IPS DF 19.7 (cell line): ENCODE results near the gene PCNX2.

Source experiments
- DNase-seq: peaks from one replicate; pipeline ENCODE4 v3.0.0-alpha.2; 2013; ENCODE audit warnings: low read depth, low spot score

The PCNX2 gene

DNA sequence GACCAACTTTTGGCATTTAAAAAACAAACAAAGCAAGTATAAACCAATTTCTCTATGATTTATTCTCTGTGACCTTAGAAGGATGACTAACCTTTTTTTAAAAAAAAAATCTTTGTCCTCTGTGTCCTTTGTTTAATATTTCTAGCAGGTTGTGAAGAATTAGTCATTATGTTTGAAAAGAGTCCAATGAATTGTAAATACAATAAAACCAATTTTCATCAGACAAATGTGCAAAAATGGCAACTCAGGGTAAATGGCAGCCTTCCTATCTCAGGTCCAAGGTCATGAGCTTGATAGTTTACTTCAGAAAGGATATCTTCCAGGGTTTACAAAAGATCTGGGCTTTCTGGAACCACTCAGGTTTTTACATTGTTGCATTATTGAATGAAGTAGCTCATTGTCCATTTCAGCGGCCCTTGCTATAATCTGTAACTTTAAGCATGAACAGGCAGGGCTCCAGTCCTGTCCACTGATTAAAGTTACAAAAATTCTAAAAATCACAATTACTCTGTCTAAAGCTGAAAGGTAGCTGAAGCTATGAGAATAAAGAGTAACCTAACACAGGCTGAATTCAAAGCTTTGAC lies 20.3 kb upstream of the PCNX2 start:
- DNase-seq, result no peak

DNA sequence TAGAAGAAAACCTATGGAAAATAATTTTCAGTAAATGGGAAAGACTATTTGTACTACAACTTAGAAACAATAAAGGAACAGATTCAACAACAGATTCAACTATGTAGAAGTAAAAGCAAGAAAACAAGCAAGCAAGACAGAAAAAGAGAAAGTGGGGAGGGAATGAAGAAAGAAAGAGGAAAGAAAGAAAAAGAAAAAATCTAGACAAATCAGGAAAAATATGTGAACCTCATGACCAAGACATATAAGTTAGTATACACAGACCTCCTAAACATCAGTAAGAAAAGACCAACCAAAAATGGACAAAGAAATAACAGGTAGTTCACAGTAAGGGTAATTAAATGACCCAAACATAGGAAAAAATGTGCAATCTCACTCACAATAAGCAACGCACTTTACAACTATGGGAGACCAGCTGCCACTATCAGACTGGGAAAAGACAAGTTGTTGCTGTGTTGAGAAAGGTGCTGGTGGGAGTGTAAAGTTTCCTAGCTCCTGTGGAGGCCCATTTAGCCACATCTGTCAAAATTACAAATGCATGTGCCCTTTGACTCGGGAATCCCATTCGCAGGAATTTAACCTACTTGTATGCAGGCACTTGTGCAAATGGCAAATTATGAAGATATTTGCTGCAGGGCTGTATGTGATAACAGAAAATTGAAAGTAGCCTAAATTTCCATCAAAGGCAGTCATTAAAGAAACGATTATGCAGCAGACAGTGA lies 18.1 kb upstream of the PCNX2 start:
- no peak for DNase-seq

DNA sequence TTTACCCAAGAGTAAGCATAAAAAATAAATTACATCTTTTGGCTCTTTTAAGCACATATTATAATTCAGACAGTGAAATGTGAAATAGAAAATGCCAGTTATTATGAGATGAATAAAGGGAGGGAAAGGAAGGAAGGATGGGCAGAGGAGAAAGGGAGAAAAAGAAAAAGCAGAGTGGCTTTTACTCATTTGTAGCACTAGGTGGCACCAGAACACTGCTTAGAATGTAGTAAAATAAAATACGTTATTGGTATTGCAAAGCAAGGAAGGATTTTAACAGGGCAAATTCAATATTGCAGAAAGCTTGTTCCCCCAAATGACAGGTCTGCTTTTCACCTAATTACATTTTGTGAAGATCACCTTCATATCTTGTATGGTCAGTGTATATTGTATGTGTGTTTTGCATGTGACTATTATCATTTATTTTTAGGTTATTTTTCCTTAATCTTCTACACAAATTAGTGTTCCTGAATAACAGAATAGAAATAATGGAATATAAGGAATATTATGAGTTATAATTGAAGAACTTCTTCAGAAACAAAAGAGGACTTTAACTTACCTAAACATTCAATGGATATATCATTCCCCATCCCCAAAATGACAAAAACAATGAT lies 9.1 kb upstream of the PCNX2 start:
- no peak for DNase-seq

DNA sequence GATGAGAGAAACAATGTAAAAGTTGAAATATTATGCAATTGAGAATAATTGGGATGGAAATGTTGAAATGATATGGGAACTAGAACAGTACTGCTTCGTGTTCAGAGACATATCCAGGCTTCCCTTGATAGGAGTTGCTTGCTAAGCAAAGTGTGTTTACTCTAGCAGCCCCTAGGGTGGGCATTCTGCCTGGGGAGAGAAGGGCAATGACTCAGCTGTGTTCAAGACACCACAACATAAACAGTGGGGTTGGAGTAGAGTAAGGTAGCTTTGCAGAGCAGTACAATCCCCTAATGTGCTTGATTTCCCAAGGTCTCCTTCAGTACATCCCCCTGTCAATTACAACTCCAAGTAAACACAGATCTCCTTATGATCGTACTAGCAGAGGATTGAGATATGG lies 4.8 kb upstream of the PCNX2 start:
- DNase-seq, result no peak

DNA sequence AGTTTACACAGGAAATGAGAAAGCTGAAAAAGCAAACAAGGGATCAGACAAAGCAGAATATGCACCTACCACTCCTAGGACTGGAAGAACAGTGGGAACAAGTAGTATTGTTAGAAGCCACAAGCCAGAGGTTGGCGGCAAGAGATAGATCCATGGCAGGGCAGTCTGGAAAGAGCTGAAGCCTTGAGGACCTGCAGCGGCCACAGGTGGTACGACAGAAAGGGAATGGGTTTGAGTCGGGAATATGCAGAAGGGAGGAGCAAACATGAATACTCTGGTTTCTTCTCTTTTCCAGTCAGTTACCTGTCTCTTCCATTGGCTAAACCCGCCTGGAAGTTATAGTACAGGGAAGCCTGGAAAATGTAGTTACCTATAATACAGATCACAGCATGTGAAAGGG lies 3.9 kb upstream of the PCNX2 start:
- DNase-seq, result no peak

DNA sequence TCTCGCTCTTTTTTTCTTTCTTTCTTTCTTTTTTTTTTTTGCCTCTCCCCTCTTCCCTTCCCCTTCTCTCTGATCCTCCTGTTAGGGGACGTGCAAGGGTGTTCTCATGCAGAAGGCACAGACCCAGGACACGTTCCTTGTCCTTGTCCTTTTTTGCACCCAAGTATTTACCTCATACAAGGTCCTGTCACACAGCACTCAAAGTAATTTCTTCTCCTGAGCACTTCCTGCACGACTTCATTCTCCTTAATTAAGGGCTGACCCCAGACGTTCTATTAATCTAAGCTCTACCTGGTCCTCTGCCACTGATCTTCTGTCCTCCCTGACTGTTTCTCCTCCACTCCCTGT lies 424 bp upstream of the PCNX2 start:
- no peak for DNase-seq

DNA sequence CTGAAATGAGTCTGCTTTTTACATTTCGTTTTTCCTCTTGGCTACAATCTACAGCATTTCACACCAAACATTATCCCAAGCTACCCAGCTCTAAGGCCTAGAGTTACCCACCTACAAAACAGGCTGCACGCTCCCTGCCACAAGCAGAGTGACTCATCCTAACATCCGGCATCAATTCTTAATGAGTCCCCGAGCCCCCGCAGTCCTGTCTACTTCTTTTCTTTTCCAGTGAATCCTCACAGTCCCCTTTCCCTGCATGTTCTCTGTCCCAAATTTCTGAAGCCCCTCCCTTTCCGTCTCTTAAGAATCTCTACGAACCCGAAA lies 650 bp downstream of the PCNX2 start:
- DNase-seq, result peak; percentile 70

DNA sequence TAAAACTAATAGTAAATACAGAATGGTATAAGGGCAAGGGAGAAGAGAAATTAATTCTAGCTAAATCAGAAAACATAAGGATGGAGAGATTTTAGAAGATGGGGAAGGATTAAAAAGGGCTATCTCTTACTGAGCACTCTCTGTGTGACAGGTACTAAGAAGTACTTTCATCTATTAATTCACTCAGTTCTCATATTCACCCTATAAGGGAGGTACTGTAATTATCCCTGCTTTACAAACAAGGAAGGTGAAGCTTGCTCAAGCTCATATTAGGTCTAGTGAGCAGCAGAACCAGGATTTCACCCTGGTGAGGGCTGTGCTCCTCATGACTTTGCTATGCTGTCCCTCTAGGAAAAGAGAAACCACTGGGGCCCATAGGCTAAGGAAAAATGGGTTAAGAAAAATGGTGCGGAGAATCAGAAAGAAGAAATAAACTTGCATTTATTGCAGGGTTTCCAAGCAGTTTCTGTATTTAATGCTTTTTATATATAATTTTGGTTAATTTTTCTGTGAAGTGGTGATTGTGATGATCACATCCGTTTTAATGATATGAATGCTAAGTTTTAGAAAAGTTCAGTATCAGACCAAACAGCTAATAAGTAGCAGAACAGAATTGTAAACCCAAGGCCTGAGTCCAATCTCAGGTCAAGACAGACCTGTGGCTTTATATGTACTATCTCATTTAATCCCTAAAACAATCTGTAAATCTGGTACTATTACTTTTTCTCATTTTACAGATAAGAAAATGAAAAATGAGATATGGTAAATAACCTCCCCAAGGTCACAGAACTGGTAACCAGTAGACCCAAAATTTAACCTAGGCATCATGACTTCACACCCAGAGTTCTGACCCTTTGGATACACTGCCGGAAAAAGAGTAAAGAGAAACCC lies 1.7 kb downstream of the PCNX2 start:
- no peak for DNase-seq

DNA sequence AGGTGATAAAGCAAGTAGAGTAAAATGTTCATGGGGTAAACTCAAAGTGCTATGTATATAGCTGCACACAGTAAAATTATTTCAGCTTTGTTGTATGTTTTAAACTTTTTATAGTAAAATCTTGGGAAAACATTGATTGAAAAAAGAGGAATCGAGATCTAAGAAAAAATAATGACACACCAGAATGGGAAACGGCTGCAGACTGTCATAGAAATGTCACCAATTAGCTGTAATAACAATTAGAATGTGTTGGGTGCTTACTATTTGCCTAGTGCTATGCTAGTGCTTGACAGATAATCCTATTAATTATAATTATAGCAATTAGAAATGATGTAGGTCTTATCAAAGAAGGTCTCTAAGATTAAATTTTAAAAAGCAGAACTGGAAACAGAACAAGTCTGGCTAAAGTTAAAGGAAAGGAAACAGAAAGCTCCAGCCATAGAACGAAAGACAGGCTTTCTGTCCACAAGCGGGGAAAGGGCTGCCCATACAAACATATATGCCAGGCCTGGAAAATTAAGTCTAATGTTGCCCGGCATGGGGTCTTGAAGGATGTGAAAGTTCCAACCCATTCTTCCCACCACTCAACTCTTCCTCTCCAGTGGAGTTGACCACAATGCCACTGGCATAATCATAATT lies 5.0 kb downstream of the PCNX2 start:
- DNase-seq, result no peak

DNA sequence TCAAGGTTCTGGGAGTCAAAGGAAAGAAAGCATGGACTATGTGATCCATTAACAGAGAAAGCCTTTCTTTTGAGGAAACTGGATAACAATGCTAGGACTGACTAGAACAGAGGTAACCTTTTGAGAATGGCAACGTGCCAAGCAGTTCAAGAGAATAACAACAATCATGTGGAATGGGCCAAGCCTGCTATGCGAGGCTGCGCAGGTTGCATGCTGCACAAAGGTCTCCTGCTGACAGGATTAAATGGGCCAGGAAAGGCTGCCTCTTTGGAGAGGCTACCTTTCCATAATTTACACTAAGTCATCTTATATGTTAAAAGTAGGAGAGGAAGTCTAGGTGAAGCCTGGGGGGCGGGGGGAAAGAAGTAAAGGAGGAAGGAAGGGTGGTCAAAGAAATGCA lies 5.8 kb downstream of the PCNX2 start:
- peak; percentile 95 for DNase-seq

DNA sequence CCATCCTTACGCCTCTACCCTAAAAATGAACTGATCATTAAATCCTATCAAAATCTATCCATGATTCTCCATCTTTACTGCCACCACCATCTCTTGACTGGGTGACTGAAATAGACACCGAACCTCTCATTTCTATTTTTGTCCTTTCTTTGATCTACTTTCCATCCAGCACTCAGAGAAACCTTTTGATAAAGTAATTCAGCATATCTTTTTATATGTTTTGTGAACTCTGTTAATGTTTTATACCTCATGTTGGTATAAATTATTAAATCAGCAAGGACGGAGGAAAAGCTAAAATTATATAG lies 13.0 kb downstream of the PCNX2 start:
- DNase-seq, result no peak

DNA sequence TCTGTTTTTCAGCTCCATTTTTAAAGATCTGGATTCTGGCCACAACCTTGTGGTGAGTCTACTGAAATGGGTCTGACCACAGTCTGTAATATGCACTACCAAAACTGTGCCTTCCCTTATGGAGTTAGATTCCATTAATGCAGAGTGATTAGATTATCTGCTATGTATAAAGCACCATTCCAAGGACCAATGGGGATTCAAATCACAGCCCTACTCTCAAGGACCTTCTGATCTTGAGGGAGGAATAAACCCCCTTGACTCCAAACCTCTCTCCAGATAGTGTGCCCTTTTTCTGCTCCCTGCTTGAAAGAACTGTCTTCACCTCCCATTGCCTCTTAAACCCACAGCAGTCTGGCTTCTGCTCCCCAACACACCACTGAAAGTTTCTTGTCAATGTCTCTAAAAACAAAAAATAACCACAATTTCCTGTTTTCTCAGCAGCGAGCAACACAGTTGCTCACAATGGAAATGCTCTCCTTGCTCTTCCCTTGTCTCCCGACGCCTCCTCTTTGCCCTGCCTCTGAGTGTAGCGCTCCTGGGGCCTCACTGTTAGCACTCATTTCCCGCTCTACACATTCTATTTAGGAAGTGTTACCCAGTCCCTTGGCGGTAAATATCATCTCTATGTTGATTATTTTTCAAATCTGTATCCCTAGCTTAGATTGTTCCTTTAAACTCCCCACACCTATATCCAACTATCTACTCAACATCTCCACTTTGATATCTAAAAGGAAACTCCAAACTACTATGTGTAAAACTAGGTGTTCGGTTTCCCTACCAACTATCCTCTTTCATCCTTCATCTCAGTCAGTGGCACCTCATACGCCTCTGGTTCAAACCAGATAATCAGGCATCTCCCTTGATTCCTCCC lies 13.6 kb downstream of the PCNX2 start:
- no peak for DNase-seq

DNA sequence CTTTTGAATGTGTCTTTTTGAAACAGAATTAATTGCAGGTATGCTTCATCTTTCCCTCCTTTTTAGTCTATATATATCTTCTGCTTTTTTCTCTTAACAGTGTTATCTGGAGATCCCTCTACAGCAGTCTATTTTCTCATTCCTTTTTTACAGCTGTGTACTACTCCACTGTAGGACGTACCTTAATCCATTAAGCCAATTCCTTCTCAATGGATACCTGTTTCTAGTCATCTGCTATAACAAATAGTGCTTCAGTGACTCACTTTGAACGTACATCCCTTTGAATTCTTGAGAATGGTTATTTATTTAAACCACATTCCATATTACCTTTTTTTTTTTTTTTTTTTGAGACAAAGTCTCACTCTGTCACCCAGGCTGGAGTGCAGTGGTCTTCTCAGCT lies 15.6 kb downstream of the PCNX2 start:
- DNase-seq, result no peak

DNA sequence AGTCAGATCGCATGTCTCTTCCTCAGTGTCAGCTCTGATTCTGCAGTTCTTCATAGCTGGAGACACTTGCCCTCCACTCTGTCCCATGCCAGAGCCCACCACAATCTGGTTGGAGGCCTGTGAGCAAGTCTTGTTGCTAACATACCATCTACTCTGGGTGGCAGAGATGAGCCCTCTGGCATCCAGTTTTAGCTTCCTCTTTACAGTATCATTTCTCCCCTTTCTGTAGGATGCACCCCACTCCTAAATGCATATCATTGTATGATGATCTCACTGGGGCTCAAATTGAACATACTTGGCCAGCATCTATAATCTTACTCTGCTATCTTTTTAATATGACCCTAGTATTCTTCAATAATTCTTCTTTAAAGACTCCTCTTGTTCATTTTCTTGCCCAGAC lies 16.9 kb downstream of the PCNX2 start:
- DNase-seq, result no peak

DNA sequence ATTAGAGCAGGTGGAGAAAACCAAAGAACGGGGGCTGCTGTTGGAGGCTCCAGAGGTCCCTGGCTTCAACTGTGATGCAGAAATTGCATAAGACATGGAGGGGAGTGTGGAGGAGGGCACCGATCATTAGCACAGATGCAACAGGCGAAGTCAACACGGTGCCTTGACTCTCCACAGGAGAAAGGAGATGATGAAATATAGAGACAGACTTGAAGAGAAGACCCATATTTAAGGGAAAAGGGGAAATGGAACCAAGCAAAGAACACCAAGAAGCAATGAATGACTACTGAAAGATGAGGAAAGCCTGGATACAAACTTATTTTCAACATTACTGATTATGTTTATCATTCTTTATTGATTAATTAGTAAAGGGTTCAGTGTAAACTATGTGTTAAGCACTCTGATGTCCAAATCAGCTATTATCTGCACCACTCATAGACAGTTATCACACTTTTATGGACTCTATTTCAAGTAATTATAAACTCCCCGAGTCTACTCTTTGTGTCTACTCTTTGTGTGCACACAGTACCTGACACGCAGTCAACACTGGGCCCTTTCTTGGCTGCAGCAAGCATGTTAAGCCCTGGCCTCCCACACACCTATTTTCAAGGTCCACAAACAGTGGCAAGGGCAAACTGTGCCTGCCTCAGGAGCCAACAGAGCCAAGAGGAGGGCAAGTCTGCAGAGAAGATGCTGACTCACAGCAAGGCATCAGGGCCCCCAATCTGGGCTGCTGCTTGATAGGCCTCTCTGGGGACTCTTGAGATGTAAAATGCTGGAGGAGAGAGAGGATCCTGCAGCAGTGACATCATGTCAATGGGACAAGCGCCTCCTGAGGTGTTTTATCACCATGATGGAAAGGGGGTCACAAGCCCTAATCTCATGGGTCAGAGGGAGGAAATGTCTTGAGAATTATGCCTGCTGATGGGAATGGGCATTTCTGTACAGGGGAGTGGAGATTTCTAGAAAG lies 17.6 kb downstream of the PCNX2 start:
- DNase-seq, result no peak

DNA sequence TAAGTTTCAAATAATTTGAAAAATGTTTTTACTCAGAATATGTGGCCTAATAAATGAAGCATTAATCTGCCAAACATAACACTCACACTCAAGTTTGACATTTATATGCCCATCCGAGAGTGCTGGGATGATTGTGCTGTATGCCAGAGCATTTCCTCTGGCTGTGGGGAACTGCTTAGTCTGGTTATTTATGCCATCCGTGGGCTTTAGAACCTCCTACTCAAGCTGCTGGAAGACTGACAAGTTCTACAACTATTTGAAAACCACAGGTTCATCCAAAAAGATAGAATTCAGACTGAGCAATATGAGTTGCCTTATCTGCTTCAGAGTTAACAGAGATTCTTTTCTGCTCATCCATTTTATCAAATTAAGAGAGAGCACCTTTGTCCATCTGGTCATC lies 25.9 kb downstream of the PCNX2 start:
- no peak for DNase-seq

DNA sequence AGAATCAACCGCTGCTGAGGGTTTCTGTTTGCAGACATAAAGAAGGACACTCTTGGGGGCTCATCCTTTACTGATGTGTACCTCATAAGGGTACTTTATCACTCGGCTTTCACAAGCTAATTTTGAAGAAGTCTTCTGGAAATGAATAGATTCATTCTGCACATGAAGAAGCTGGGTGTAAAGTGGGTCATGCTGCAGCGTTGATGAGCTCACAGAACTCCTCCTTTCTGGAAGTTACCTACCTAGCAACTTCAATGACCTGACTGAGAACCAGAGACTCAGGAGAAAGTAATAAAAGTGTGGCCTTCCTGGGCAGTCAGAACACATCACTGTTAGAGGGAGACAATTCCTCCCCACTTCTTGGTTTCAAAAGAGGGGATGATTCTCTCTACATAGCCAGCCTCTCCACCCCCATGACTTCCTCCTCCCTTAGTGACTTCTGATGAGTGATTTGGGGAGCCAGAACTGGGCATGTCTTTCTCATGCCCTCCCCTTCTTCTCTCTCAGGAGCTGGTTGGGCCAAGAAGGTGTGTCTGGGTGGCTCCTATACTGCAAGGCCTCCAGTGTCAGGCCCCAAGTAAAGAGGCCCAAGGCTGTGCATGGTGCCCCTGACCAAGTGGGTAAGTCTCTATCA lies 27.0 kb downstream of the PCNX2 start:
- no peak for DNase-seq

DNA sequence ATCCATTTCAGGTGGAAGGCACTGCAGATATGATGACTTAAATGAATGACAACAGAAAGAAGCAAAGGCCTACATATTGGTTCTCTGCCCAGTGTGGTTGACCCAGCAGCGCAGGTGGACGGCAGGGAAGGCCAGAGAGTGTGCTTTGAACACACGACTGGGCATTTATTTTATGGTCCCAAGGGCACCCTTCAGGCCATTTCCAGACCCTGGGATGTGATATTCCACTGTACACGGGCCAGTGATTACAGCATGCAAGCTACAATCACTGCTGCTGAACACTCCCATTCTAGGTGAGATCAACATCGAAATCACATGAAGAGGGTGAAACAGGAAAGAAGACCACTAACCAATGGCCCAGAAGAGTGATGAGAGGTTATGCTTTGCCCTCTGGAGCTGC lies 33.8 kb downstream of the PCNX2 start:
- DNase-seq, result no peak

DNA sequence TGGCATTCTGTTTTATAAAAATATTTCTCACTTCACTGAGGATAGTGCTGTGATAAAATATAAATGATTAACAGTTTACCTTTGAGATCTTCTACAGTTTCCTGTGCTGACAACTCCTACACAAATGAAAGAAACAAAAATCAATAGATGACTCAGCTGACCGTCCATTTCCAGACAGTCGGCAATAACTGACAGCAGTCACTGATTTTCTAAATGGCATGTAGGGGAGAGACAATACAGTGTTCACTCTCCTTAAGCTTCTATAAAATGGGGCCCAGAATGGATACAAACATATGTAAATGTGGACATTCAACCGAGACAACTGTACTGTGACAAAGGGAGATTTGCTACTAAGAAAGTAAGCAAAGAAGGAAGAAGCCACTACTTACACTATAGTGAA lies 34.3 kb downstream of the PCNX2 start:
- no peak for DNase-seq

DNA sequence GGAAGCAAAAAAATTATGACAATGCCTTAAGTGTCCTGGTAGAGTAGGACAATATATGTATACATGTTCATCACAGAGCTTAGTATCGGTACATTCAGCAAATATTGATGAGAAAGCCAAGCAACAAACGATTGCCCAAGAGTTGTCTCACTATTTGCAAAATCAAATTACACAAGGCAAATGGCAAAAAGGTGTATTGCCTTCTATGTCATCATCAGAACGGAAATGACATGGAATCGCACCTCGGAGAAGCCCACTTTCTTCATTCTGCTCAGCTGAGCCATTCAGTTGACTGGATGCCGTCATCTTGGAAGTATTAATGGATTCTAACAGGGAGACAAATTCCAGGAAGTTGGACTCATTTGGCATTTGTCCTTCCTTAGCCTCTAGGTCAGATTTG lies 37.7 kb downstream of the PCNX2 start:
- no peak for DNase-seq
